T-helper 2 cell (primary cell): Measurements from ENCODE around the gene TNIP2.

Source experiments
- DNase-seq, 5 experiments: peaks; one replicate each; pipeline versions ENCODE4 v3.0.0 to v3.0.0-alpha.2; 2012 to 2022

The TNIP2 gene

DNA sequence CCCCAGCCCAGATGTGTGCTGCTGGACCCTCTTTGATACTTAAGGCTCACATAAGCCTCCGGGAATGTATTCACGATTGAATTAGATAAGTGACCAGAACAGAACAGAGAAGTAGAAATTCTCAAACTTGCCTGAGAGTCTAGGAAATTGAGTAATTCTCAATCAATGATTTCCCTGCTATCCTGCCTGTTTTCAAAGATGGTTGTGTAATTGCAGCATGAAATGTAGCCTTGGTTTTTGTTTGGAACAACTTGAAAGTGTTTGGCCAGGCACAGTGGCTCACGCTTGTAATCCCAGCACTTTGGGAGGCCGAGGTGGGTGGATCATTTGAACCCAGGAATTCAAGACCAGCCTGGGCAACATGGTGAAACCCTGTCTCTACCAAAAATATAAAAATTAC is 41.2 kb downstream of the TNIP2 start:
- DNase-seq: no peak

- DNase-seq: peak in 2 of 5 experiments; percentile 25 to 75
These were observed 41.9 kb downstream of the TNIP2 start for GRCh38 chr4:2714061-2714770.

DNA sequence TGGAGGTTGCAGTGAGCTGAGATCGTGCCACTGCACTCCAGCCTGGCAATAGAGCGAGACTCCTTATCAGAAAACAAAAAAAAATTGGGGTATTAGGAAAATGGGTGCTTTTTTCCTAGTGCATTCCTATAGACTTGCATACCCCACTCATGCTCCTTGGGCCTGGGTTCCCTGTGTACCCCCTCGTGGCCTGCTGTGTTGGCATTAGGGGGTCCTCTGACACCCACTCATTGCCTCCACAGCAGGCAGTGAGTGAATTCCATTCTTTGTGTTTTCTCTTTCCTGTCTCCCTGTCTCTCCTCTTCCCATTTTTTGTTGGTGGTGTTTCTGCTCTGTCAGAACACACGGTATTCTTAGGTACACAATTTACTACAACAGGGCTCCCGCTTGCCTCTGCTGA is 42.8 kb downstream of the TNIP2 start:
- no peak for DNase-seq

GRCh38 chr4:2712261-2712842 is 43.8 kb downstream of the TNIP2 start:
- no peak for DNase-seq

DNA sequence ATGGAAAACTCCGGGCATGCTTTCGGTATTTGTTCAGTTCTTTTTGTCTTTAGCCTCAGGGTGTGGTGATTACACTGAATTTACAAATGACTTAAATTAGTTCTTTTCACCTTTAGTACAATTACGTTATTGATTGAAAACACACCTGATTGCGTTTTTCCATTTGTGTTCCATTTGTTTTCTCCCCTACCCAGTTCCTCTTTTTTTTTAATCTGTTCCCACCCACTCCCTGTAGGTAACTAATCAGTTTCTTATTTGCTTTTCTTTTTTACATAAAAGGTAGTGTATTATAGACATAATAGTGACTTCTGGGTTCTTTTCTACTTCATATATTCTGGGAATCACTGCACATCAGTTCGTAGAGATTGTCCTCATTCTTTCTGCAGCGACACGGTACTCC is 53.4 kb downstream of the TNIP2 start:
- no peak for DNase-seq

GRCh38 chr4:2702361-2702760 is 53.8 kb downstream of the TNIP2 start:
- DNase-seq: no peak

DNA sequence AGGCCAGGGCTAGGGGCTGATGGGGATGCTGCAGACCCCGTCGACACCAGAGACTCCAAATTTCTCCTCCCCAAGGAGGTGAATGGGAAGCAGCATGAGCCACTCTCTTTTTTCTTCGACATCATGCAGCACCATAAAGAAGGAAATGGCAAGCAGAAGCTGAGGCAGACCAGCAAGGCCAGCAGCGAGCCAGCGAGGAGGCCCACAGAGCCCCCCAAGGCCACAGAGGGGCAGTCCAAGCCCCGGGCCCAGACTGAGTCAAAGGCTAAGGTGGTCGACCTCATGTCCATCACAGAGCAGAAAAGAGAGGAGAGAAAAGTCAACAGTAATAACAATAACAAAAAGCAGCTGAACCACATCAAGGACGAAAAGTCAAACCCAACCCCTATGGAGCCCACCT is 56.1 kb downstream of the TNIP2 start:
- DNase-seq: no peak

DNA sequence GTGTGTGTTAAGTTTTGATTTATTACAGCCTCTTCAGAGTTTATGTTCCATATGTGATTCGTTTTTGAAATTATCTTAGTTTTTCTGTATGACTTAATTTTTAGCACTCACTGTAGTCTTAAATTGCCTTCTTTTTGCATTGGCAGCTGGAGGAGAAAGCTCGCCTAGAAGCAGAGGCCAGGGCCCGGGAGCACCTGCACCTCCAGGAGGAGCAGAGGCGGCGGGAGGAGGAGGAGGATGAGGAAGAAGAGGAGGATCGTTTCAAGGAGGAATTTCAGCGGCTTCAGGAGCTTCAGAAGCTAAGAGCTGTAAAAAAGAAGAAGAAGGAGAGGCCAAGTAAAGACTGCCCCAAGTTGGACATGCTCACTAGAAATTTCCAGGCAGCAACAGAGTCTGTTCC is 56.6 kb downstream of the TNIP2 start:
- no peak for DNase-seq

- DNase-seq: no peak
These were observed 57.1 kb downstream of the TNIP2 start for GRCh38 chr4:2698951-2699505.

- DNase-seq: no peak
These were observed 57.6 kb downstream of the TNIP2 start for GRCh38 chr4:2698504-2698903.

DNA sequence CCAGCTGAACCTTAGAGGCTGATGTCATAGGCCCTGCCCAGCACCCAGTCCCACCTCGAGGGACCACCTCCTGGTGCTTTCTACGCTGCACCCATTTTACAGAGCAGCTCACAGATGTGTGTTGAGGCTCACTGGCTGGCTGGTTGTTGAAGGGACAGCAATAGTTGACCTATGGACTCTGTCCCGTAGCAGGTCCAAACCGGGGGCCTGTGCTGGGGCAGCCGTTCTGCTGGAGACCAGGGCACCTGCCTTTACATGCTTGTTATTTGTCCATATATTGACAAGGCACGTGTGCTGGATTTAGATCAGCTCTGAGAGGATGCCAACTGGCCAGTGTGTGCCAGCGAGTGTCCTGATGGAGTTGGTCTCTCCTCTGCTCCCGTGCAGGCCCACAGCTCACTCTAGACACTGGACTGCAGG is 58.1 kb downstream of the TNIP2 start:
- no peak for DNase-seq

GRCh38 chr4:2696423-2696822 is 59.7 kb downstream of the TNIP2 start:
- no peak for DNase-seq

GRCh38 chr4:2695346-2696060 is 60.6 kb downstream of the TNIP2 start:
- no peak for DNase-seq

DNA sequence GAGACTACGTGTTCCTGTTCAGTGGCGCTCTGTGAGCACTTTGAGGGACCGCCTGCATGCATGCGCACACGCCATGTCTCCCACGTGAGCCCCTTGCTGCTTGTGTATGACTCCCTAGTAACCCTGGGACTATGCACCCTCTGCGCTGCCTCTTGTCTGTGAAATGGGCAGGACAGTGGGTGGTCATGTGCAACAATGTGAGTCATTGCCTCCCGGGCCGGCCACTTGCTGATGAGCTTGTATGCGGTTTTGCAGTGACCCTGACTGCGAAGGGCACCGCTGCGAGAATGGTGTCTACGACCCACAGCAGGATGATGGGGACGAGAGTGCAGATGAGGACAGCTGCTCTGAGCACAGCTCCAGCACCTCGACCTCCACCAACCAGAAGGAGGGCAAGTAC is 61.4 kb downstream of the TNIP2 start:
- no peak for DNase-seq

DNA sequence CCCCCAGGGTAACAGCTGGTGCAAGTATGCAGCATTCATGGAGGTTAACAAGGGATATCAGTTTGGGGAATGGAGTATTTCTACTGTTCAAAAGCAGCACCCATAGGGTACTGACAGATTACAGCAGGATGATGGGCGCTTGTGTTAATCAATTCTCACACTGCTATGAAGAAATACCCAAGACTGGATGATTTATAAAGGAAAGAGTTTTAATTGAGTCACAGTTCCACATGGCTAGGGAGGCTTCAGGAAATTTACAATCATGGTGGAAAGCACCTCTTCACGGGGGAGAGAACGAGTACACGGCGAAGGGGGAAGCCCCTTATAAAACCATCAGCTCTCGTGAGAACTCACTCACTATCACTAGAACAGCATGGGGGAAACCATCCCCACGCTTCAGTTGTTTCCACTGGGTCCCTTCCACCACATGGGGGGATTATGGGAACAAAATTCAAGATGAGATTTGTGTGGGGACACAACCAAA is 64.1 kb downstream of the TNIP2 start:
- DNase-seq: no peak
